Adipose tissue (tissue), 3 donors: Measurements from ENCODE around the gene CNDP1. TPM values are rescaled to one million over a fixed set of nuclear protein-coding genes. Genes with fewer than 3 reads are reported as not detected.

Experiments
- H3K27ac ChIP-seq: one replicate; pipeline ENCODE4 v1.5.1; 2013; ENCODE audit warnings: low read depth, low read length
- WGBS, 3 donors: extraction: QIAGEN DNeasy Blood & Tissue Kit; methylation state at CpG; one replicate each; pipeline ENCODE4 v1.1.7; 2013; 5-methylcytosine and 5-hydroxymethylcytosine counted together
- polyA plus RNA-seq, 3 donors: library from polyadenylated mRNA; stranded (reverse); fragments of 200-250 nt; gene quantifications; one replicate each; pipeline ENCODE4 v1.2.3, GENCODE V29; 2013
- donor health status: healthy with polysubstance abuse.
- donor health status: Bipolar disorder and iron deficiency.
- donor health status: healthy.

Gene CNDP1
- polyA plus RNA-seq, 3 donors, result 0.12 to 0.20 TPM; not detected in 1

DNA sequence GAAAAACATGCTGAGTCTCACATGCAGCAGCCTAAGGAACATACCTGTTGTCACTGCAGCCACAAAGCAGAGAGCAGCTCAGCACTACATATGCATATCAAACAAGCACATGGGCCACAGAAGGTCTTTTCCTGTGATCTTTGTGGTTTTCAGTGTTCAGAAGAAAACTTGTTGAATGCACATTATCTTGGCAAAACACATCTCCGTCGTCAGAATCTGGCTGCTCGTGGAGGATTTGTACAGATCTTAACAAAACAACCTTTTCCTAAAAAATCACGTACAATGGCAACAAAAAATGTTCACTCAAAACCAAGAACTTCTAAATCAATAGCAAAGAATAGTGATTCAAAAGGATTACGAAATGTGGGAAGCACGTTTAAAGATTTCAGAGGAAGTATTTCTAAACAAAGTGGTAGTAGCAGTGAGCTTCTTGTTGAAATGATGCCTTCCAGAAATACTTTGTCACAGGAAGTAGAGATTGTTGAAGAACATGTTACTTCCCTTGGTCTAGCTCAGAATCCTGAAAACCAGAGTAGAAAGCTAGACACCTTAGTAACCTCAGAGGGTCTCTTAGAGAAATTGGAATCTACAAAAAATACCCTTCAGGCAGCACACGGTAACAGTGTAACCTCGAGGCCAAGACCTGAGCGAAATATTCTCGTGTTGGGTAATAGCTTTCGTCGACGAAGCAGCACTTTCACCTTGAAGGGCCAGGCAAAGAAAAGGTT lies 97.5 kb downstream of the CNDP1 start:
- 53 to 78% (median 65%) methylated on average over 13 of the region's 13 CpGs for WGBS, 3 donors
- H3K27ac ChIP-seq, result no peak overlapping the region

GRCh38 chr18:74632351-74632679 lies 98.0 kb downstream of the CNDP1 start:
- no peak overlapping the region for H3K27ac ChIP-seq
- WGBS, 3 donors, result 78 to 94% (median 93%) methylated on average over 6 of the region's 6 CpGs

DNA sequence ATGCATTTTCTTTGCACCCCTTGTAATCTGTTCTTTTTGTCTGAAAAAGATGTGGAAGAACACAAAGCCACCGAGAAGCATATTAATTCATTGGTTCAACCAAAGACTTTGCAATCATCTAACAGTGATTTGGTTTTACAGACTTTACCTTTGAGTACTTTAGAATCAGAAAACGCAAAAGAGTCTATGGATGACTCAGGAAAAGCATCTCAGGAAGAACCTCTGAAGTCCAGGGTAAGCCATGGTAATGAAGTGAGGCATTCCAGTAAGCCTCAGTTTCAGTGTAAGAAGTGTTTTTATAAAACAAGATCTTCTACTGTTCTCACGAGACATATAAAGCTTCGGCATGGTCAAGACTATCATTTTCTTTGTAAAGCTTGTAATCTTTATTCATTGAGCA lies 98.6 kb downstream of the CNDP1 start:
- 94 to 98% (median 95%) methylated on average over 4 of the region's 4 CpGs for WGBS, 3 donors

DNA sequence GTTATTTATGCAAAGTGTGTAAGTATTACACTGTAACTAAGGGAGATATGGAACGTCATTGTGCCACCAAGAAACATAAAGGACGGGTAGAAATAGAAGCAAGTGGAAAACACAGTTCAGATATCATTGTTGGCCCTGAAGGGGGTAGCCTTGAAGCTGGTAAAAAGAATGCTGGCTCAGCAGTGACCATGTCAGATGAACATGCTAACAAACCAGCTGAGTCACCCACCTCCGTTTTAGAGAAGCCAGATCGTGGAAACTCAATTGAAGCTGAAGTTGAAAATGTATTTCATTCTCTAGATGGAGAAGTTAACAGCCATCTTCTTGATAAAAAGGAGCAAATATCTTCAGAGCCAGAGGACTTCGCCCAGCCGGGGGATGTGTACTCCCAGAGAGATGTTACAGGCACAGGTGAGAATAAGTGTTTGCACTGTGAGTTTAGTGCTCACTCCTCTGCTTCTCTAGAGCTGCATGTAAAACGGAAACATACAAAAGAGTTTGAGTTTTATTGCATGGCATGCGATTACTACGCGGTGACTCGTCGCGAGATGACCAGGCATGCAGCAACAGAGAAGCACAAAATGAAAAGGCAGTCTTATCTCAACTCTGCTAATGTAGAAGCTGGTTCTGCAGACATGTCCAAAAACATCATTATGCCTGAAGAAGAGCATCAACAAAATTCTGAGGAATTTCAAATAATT lies 99.5 kb downstream of the CNDP1 start:
- H3K27ac ChIP-seq, result no peak overlapping the region
- WGBS, 3 donors, result 92 to 93% (median 92%) methylated on average over 13 of the region's 13 CpGs

More for the DNA sequence above, 98.6 kb downstream of the CNDP1 start:
- H3K27ac ChIP-seq, result no peak overlapping the region

DNA sequence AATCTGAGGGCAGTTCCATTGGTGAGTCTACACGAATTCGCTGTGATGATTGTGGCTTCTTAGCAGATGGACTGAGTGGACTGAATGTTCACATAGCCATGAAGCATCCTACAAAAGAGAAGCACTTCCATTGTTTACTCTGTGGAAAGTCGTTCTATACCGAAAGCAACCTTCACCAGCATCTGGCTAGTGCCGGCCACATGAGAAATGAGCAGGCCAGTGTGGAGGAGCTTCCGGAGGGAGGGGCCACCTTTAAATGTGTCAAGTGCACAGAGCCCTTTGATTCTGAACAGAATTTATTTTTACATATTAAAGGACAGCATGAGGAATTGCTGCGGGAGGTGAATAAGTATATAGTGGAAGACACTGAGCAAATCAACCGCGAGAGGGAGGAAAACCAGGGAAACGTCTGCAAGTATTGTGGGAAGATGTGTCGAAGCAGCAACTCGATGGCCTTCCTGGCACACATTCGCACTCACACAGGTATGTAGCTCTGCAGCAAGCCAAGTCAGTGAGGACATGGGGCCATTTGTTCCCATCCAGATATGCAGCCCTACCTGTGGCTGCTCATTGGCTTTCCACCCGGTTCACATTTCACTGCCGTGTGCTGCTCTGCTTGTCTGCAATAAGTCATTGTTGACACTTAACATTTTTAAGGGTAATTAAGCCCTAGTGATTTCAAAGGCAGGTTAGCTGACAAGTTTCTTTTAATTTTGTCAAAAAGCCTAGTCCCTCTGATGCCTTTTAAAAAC lies 101.1 kb downstream of the CNDP1 start:
- 77 to 92% (median 87%) methylated on average over 15 of the region's 15 CpGs for WGBS, 3 donors
- no peak overlapping the region for H3K27ac ChIP-seq

Other genes with a start within 250 kb of the CNDP1 start
- 100 to 1,000 TPM; 353 to 593 (median 389) TPM for gene CYB5A, start 242.5 kb upstream of the CNDP1 start, polyA plus RNA-seq
- under 1 TPM in 1 of 3 donors, not detected in 2; 0.01 TPM for gene C18orf63, start 218.7 kb upstream of the CNDP1 start, polyA plus RNA-seq
- under 1 TPM; 0.08 to 0.34 (median 0.10) TPM for gene DIPK1C, start 77.2 kb upstream of the CNDP1 start, polyA plus RNA-seq
- 10 to 100 TPM; 71.8 to 98.7 (median 92.6) TPM for gene CNDP2, start 38.1 kb upstream of the CNDP1 start, polyA plus RNA-seq
- 1 to 10 TPM; 2.2 to 3.0 (median 2.4) TPM for gene ZNF407, start 63.4 kb downstream of the CNDP1 start, polyA plus RNA-seq